Transverse colon (tissue), 4 donors: Measurements from ENCODE around the gene RASAL2. TPM values are rescaled to one million over a fixed set of nuclear protein-coding genes. Genes with fewer than 3 reads are reported as not detected.

Experiments
- DNase-seq: peaks from one replicate; pipeline ENCODE4 v3.0.0-alpha.2; 2019
- H3K27ac ChIP-seq, 4 donors: fragments of 200-600 bp; sonication (generic); 2 replicates each; pipeline ENCODE4 v1.5.1; 2016 to 2018; ENCODE audit warnings: inconsistent platforms in 4 of 4
- H3K27me3 ChIP-seq: fragments of 200-600 bp; sonication (generic); 2 replicates; pipeline ENCODE4 v1.5.1; 2017; ENCODE audit warnings: inconsistent platforms
- H3K36me3 ChIP-seq, 4 donors: fragments of 200-600 bp; sonication (generic); 2 replicates each; pipeline ENCODE4 v1.5.1; 2017 to 2019; ENCODE audit warnings: inconsistent platforms in 4 of 4
- H3K4me1 ChIP-seq, 4 donors: fragments of 200-600 bp; sonication (generic); 2 replicates each; pipeline ENCODE4 v1.5.1; 2017 to 2020; ENCODE audit warnings: inconsistent platforms in 4 of 4
- H3K4me3 ChIP-seq, 4 donors: fragments of 200-600 bp; sonication (generic); 1 replicate in 1 of 4; 2 replicates in 3 of 4; pipeline versions ENCODE4 v1.5.1 to v1.6.1; 2017 to 2019; ENCODE audit warnings: inconsistent platforms in 4 of 4
- H3K9me3 ChIP-seq, 2 donors: fragments of 200-600 bp; sonication (generic); 2 replicates each; pipeline ENCODE4 v1.5.1; 2017 to 2019; ENCODE audit warnings: inconsistent platforms in 2 of 2
- EP300 ChIP-seq: sonication (generic); formaldehyde crosslinking; IDR thresholded peaks from one replicate; pipeline ENCODE4 v1.6.1; 2017; ENCODE audit warnings: antibody characterized with exemption, low read depth
- POLR2A ChIP-seq: fragments of 450-650 bp; IDR thresholded peaks from one replicate; pipeline ENCODE4 v1.6.1; 2016; ENCODE audit warnings: antibody characterized with exemption, mild to moderate bottlenecking, moderate library complexity
- POLR2AphosphoS5 ChIP-seq, 3 donors: sonication (generic); formaldehyde crosslinking; IDR thresholded peaks; one replicate each; pipeline ENCODE4 v1.6.1; 2016; ENCODE audit warnings: antibody characterized with exemption in 3 of 3
- WGBS, 2 donors: methylation state at CpG; one replicate each; pipeline ENCODE4 v1.1.5; 2018; ENCODE audit warnings: low coverage in 1 of 2; 5-methylcytosine and 5-hydroxymethylcytosine counted together
- in situ Hi-C, 4 donors: fragments of 200-750 bp; cut with MboI; loops; one replicate each; pipeline versions ENCODE4 v1.15.0 to v1.15.1; 2017; ENCODE audit warnings: low sequenced_read_pairs in 3 of 4, low pct_ligation_motif_present in 1 of 4, low pct_unique_long_range_greater_than_20kb in 1 of 4
- intact Hi-C: fragments of 100-400 bp; cut with DNase I; formaldehyde crosslinking; loops from one replicate; pipeline ENCODE4 v1.15.1; 2023; ENCODE audit warnings: low total_unique reads
- total RNA-seq, 4 donors: library from RNA; depleted of rRNA; stranded (reverse); fragments of >200 nt; gene quantifications; one replicate each; pipeline ENCODE4 v1.1.0, GENCODE V29; 2016
- TF ChIP-seq, protein P1 (sequence below), 5 experiments: fragments of 200-600 bp in 3 of 5; fragments of 450-650 bp in 2 of 5; sonication (generic) in 3 of 5; IDR thresholded peaks; 1 replicate in 2 of 5; 2 replicates in 3 of 5; pipeline ENCODE4 v1.5.1; 2016 to 2017; ENCODE audit warnings: antibody characterized with exemption in 5 of 5, inconsistent platforms in 3 of 5, mild to moderate bottlenecking in 2 of 5, moderate library complexity in 1 of 5

Gene RASAL2
- total RNA-seq, 4 donors from 2014 or later, result 13.1 to 26.1 (median 19.8) TPM

DNA sequence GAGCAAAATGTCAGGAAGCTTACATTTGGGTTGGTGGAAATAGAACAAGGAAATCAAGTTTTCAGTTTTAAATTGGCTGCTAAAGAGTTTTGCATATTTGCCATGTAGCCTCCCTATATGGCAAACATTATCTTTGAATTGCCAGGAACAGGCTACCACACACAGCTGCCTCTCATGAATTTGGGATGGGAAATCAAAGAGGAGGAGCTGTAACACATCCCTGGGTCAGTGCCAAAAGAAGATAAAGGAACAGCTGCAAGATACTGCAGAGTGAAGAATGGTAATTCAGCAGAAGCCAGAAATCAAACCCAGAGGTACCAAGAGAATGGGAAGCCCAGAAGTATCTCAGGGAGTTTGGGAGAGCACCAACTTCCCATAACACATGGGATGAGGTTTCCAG is 18.6 kb upstream of the RASAL2 start:
- no peak for DNase-seq
- in situ Hi-C loops (no loop called here), intact Hi-C loops (no loop called here)
- H3K9me3 ChIP-seq, result no peaks in the 10 kb centered on the region
- no peaks in the 10 kb centered on the region for H3K27me3 ChIP-seq
- H3K4me1 ChIP-seq, result no peaks in the 10 kb centered on the region
- H3K36me3 ChIP-seq, result no peaks in the 10 kb centered on the region
- no peak overlapping the region for H3K27ac ChIP-seq
- TF ChIP-seq POLR2A (no peak), POLR2AphosphoS5 (IDR thresholded peaks at IDR 0.05) (no peak), EP300 (no peak)
- TF ChIP-seq, protein P1, sequence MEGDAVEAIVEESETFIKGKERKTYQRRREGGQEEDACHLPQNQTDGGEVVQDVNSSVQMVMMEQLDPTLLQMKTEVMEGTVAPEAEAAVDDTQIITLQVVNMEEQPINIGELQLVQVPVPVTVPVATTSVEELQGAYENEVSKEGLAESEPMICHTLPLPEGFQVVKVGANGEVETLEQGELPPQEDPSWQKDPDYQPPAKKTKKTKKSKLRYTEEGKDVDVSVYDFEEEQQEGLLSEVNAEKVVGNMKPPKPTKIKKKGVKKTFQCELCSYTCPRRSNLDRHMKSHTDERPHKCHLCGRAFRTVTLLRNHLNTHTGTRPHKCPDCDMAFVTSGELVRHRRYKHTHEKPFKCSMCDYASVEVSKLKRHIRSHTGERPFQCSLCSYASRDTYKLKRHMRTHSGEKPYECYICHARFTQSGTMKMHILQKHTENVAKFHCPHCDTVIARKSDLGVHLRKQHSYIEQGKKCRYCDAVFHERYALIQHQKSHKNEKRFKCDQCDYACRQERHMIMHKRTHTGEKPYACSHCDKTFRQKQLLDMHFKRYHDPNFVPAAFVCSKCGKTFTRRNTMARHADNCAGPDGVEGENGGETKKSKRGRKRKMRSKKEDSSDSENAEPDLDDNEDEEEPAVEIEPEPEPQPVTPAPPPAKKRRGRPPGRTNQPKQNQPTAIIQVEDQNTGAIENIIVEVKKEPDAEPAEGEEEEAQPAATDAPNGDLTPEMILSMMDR (IDR thresholded peaks at IDR 0.05), result no peak
- no peak overlapping the region for H3K4me3 ChIP-seq

DNA sequence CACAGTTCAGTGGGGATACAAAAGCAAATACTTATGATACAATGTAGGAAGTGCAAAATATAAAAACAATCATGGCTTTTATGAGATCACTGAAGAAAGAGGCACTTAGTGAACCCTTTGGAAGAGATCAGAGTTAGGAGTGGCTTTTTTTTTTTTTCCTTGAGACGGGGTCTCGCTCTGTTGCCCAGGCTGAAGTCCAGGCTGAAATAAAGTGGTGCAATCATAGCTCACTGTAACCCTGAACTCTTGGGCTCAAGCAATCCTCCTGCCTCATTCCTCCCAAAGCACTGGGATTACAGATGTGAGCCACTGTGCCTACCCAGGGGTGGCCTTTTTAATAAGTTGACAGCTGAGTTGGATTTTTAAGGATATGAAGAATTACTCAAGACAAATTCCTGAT is 17.3 kb upstream of the RASAL2 start:
- intact Hi-C loops (no loop called here), in situ Hi-C loops (no loop called here)
- no peak overlapping the region for H3K4me3 ChIP-seq
- H3K27ac ChIP-seq, result no peak overlapping the region
- H3K9me3 ChIP-seq, result no peaks in the 10 kb centered on the region
- 52 to 74% methylated on average over 2 of the region's 2 CpGs for WGBS, 2 donors
- no peaks in the 10 kb centered on the region for H3K36me3 ChIP-seq
- H3K4me1 ChIP-seq, result no peaks in the 10 kb centered on the region
- no peak for TF ChIP-seq POLR2A
- no peak for TF ChIP-seq EP300
- no peak for DNase-seq
- H3K27me3 ChIP-seq, result no peaks in the 10 kb centered on the region

DNA sequence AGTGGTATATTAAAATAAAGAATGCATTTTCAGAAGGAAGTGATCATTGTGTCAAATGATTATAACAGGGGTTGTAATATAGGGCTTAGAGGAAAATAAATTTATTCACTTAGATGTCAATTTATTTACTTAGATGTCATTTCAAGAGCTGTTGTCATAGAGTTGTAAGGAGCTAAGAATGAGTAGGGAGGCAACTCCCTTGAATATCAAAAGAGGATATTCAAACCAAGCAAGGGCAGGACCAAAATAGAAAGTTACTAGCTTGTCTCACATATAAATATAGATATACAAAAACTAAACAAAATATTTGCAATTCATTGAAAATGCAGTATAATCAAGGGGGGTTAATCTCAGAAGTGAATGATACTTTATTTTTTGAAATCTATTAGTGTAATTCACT is 16.0 kb upstream of the RASAL2 start:
- TF ChIP-seq POLR2AphosphoS5 (IDR thresholded peaks at IDR 0.05), result no peak
- TF ChIP-seq POLR2A, result no peak
- TF ChIP-seq EP300, result no peak
- TF ChIP-seq, protein P1 (IDR thresholded peaks at IDR 0.05), result no peak
- H3K9me3 ChIP-seq, result no peaks in the 10 kb centered on the region
- in situ Hi-C loops, result no loop called here

DNA sequence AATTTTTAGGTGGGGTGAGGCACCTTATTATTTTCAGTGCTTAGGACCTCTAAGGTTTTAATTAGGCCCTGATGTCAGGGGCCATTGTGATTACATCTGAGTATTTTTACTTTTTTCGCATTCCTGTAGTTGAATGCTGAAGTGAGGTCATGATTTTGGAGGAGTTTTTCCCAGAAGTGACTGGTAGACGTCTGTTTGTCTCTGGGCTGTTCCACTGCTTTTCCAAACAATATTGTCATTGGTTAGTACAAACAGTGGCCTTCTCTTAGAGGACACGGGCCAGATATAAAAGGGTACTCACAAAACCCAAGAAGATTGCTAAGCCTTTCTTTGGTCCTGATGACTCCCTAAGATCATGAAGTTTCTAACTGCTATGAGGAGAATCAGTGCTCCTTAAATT is 7.6 kb upstream of the RASAL2 start:
- intact Hi-C loops, result no loop called here
- DNase-seq, result no peak
- in situ Hi-C loops, result no loop called here
- H3K4me3 ChIP-seq, result no peak overlapping the region
- H3K9me3 ChIP-seq, result no peaks in the 10 kb centered on the region
- H3K27ac ChIP-seq, result no peak overlapping the region
- 67 to 89% methylated on average over 1 to 3 of the region's 3 CpGs for WGBS, 2 donors
- TF ChIP-seq POLR2AphosphoS5 (IDR thresholded peaks at IDR 0.05) (no peak), EP300 (no peak), POLR2A (no peak)
- TF ChIP-seq, protein P1 (IDR thresholded peaks at IDR 0.05), result no peak
- H3K4me1 ChIP-seq, result no peaks in the 10 kb centered on the region
- no peaks in the 10 kb centered on the region for H3K36me3 ChIP-seq
- H3K27me3 ChIP-seq, result no peaks in the 10 kb centered on the region

More for the DNA sequence above, 16.0 kb upstream of the RASAL2 start:
- Histone ChIP-seq H3K27ac (no peak overlapping the region), H3K4me3 (no peak overlapping the region), H3K27me3 (no peaks in the 10 kb centered on the region), H3K36me3 (no peaks in the 10 kb centered on the region), H3K4me1 (no peaks in the 10 kb centered on the region)
- intact Hi-C loops, result no loop called here
- no peak for DNase-seq

DNA sequence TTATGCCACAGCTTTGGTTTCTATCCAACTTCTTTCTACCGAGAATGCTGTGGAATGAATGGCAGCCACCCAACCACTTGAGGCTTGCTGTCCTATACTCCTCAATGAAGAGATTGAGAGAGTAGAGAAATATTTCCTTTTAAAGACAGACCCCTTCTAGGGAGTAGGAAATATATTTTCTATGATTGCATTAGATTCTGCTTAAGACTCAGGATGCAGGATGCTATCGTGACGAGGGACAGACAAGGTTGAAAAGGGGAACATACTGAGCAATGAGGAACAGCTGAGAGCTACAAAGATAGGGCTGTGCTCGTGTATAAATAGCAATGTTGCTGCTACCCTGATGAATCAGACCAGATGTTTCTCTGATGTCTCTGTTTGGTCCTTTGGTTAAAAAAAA is 7.1 kb upstream of the RASAL2 start:
- intact Hi-C loops (loop anchor here (1.0 kb wide), 1 partner anchor 9 kb away; no protein-coding TSS in a partner anchor), in situ Hi-C loops (no loop called here)
- 35 to 55% methylated on average over 4 of the region's 4 CpGs for WGBS, 2 donors

More for the DNA sequence above, 7.1 kb upstream of the RASAL2 start:
- Histone ChIP-seq H3K36me3 (no peaks in the 10 kb centered on the region), H3K27me3 (no peaks in the 10 kb centered on the region), H3K4me3 (no peak overlapping the region), H3K9me3 (no peaks in the 10 kb centered on the region), H3K4me1 (no peaks in the 10 kb centered on the region), H3K27ac (no peak overlapping the region)
- TF ChIP-seq, protein P1 (IDR thresholded peaks at IDR 0.05), result no peak
- TF ChIP-seq POLR2AphosphoS5 (IDR thresholded peaks at IDR 0.05), result no peak
- no peak for DNase-seq
